ENCODE measurements around the gene PLXNA4. TPM values are rescaled to one million over a fixed set of nuclear protein-coding genes. Genes with fewer than 3 reads are reported as not detected.

PLXNA4 gene
- total RNA-seq, 1 experiment from 2014 or later, result 0.81 TPM

DNA sequence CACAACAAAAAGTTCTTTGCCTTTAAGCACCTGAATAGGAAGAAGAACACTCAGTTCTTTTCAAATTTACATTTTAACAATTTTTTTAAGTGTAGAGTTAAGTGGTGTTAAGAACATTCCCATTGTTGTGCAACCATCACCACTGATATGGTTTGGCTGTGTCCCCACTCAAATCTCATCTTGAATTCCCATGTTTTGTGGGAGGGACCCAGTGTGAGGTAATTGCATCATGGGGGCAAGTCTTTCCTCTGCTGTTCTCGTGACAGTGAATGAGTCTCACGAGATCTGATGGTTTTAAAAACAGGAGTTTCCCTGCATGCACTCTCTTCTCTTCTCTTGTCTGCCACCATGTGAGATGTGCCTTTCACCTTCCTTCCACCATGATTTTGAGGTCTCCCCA is 155.7 kb downstream of the PLXNA4 start:
- Mint-ChIP-seq H3K27ac (no peak overlapping the region), H3K4me3 (no peak overlapping the region), H3K9me3 (peaks cover 13% of the 10 kb centered on the region), H3K36me3 (peaks cover 5% of the 10 kb centered on the region), H3K4me1 (peaks cover 17% of the 10 kb centered on the region), H3K27me3 (ENCODE audit: low read depth) (no peaks in the 10 kb centered on the region)
- ATAC-seq (no peak), DNase-seq (ENCODE audit: low spot score) (no peak)
- CTCF ChIA-PET, result no interaction called here
- POLR2A ChIA-PET, result no interaction called here
- no peak for TF ChIP-seq ESRRA (CRISPR knock-in tag; IDR thresholded peaks at IDR 0.05; ENCODE audit: borderline replicate concordance)

DNA sequence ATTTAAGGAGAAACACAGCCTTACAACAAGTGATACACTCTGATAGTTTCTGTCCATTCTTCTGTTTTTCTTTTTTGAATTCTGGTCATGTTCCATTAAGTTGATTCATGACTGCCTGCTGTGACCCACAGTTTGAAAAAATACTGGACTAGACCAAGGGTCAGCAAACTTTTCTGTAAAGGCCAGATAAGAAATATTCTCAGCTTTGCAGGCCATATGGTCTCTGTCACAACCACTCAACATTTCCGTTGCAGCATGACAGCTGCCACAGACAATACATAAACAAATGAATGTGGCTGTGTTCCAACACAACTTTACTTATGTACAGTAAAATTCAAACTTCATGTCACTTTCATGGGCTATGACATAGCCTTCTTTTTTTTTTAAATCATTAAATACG is 156.7 kb downstream of the PLXNA4 start:
- no peak for DNase-seq (ENCODE audit: low spot score)
- TF ChIP-seq, protein P1, sequence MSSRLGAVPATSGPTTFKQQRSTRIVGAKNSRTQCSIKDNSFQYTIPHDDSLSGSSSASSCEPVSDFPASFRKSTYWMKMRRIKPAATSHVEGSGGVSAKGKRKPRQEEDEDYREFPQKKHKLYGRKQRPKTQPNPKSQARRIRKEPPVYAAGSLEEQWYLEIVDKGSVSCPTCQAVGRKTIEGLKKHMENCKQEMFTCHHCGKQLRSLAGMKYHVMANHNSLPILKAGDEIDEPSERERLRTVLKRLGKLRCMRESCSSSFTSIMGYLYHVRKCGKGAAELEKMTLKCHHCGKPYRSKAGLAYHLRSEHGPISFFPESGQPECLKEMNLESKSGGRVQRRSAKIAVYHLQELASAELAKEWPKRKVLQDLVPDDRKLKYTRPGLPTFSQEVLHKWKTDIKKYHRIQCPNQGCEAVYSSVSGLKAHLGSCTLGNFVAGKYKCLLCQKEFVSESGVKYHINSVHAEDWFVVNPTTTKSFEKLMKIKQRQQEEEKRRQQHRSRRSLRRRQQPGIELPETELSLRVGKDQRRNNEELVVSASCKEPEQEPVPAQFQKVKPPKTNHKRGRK (CRISPR knock-in tag; IDR thresholded peaks at IDR 0.05; ENCODE audit: borderline replicate concordance), result no peak
- TF ChIP-seq, protein P2, sequence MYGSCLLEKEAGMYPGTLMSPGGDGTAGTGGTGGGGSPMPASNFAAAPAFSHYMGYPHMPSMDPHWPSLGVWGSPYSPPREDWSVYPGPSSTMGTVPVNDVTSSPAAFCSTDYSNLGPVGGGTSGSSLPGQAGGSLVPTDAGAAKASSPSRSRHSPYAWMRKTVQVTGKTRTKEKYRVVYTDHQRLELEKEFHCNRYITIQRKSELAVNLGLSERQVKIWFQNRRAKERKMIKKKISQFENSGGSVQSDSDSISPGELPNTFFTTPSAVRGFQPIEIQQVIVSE (CRISPR knock-in tag; IDR thresholded peaks at IDR 0.05; ENCODE audit: borderline replicate concordance), result no peak
- TF ChIP-seq SMAD3 (CRISPR knock-in tag; IDR thresholded peaks at IDR 0.05; ENCODE audit: borderline replicate concordance) (no peak), NFYB (CRISPR knock-in tag; conservative IDR thresholded peaks at IDR 0.05; ENCODE audit: low read depth) (no peak), NFATC4 (CRISPR knock-in tag; IDR thresholded peaks at IDR 0.05) (no peak)
- TF ChIP-seq, protein P3, sequence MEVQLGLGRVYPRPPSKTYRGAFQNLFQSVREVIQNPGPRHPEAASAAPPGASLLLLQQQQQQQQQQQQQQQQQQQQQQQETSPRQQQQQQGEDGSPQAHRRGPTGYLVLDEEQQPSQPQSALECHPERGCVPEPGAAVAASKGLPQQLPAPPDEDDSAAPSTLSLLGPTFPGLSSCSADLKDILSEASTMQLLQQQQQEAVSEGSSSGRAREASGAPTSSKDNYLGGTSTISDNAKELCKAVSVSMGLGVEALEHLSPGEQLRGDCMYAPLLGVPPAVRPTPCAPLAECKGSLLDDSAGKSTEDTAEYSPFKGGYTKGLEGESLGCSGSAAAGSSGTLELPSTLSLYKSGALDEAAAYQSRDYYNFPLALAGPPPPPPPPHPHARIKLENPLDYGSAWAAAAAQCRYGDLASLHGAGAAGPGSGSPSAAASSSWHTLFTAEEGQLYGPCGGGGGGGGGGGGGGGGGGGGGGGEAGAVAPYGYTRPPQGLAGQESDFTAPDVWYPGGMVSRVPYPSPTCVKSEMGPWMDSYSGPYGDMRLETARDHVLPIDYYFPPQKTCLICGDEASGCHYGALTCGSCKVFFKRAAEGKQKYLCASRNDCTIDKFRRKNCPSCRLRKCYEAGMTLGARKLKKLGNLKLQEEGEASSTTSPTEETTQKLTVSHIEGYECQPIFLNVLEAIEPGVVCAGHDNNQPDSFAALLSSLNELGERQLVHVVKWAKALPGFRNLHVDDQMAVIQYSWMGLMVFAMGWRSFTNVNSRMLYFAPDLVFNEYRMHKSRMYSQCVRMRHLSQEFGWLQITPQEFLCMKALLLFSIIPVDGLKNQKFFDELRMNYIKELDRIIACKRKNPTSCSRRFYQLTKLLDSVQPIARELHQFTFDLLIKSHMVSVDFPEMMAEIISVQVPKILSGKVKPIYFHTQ (CRISPR knock-in tag; IDR thresholded peaks at IDR 0.05), result no peak
- TF ChIP-seq, protein P4, sequence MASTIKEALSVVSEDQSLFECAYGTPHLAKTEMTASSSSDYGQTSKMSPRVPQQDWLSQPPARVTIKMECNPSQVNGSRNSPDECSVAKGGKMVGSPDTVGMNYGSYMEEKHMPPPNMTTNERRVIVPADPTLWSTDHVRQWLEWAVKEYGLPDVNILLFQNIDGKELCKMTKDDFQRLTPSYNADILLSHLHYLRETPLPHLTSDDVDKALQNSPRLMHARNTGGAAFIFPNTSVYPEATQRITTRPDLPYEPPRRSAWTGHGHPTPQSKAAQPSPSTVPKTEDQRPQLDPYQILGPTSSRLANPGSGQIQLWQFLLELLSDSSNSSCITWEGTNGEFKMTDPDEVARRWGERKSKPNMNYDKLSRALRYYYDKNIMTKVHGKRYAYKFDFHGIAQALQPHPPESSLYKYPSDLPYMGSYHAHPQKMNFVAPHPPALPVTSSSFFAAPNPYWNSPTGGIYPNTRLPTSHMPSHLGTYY (CRISPR knock-in tag; IDR thresholded peaks at IDR 0.05), result no peak
- TF ChIP-seq, protein P5, sequence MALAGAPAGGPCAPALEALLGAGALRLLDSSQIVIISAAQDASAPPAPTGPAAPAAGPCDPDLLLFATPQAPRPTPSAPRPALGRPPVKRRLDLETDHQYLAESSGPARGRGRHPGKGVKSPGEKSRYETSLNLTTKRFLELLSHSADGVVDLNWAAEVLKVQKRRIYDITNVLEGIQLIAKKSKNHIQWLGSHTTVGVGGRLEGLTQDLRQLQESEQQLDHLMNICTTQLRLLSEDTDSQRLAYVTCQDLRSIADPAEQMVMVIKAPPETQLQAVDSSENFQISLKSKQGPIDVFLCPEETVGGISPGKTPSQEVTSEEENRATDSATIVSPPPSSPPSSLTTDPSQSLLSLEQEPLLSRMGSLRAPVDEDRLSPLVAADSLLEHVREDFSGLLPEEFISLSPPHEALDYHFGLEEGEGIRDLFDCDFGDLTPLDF (CRISPR knock-in tag; IDR thresholded peaks at IDR 0.05), result no peak
- TF ChIP-seq, protein P6, sequence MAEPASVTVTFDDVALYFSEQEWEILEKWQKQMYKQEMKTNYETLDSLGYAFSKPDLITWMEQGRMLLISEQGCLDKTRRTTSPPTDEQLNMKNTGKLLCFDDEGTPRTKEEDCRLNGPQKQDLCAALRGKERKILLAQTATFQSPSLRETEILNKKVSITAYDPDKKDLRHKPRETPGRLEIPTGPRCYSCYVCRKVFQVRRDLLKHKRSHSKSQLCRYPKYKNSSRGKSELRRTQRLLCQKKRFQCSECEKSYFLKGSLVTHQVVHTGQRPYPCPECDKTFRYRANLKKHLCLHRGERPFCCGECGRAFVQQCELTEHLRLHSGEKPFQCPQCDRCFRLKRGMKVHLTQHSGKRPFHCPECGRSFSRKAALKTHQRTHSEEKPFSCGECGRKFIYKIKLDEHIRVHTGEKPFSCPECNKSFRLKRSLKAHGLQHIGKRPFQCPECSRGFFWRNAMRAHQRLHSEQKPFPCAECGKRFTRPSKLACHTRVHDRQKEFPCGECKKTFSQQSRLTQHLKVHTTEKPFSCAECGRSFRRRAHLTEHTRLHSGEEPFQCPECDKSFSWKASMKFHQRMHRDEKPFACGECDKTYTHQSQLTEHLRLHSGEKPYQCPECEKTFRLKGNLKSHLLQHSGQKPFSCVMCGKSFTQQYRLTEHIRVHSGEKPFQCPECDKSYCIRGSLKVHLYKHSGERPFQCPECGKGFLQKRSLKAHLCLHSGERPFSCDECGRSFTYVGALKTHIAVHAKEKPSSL (CRISPR knock-in tag; conservative IDR thresholded peaks at IDR 0.05), result no peak
- no peaks in the 10 kb centered on the region for H3K27me3 Mint-ChIP-seq (ENCODE audit: low read depth)
- H3K9me3 Mint-ChIP-seq, result peaks cover 13% of the 10 kb centered on the region
- ATAC-seq, result no peak
- no peak overlapping the region for H3K4me3 Mint-ChIP-seq
- peaks cover 8% of the 10 kb centered on the region for H3K4me1 Mint-ChIP-seq
- CTCF ChIA-PET, result no interaction called here
- POLR2A ChIA-PET, result no interaction called here
- peaks cover 5% of the 10 kb centered on the region for H3K36me3 Mint-ChIP-seq
- H3K27ac Mint-ChIP-seq, result no peak overlapping the region

DNA sequence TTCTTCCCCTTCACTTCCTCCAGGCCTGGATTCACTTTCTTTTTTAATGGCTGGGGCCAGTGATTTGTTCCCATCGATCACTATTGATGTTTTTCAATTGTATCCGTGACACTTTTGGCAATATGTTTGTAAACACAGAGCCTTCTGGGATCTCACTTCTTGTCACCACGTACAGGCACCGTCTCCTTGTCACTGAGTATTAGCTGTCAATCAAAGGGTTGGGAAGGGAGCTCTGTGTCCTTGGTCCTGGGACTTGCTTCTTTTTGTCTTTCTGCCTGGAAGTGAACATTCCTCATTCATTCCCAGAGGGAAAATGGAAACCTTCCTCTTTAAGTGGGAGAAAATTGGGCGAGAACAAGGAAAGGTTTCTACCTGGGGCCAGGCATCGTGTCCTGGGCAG is 157.4 kb downstream of the PLXNA4 start:
- Mint-ChIP-seq H3K27ac (no peak overlapping the region), H3K4me1 (peaks cover 3% of the 10 kb centered on the region), H3K27me3 (ENCODE audit: low read depth) (no peaks in the 10 kb centered on the region), H3K9me3 (peaks cover 13% of the 10 kb centered on the region), H3K36me3 (peaks cover 5% of the 10 kb centered on the region), H3K4me3 (no peak overlapping the region)
- CTCF ChIA-PET, result no interaction called here
- no peak for ATAC-seq
- POLR2A ChIA-PET, result no interaction called here
- DNase-seq (ENCODE audit: low spot score), result no peak
- TF ChIP-seq RELA (CRISPR knock-in tag; IDR thresholded peaks at IDR 0.05; ENCODE audit: borderline replicate concordance) (no peak), GABPB1 (CRISPR knock-in tag; IDR thresholded peaks at IDR 0.05) (no peak), ZNF219 (CRISPR knock-in tag; IDR thresholded peaks at IDR 0.05; ENCODE audit: borderline replicate concordance) (no peak), IRF2 (CRISPR knock-in tag; IDR thresholded peaks at IDR 0.05; ENCODE audit: borderline replicate concordance, low read depth) (no peak), TEAD4 (CRISPR knock-in tag; IDR thresholded peaks at IDR 0.05) (no peak), ZNF416 (CRISPR knock-in tag; IDR thresholded peaks at IDR 0.05) (no peak), NR1H2 (CRISPR knock-in tag; IDR thresholded peaks at IDR 0.05) (no peak), FOXJ3 (CRISPR knock-in tag; IDR thresholded peaks at IDR 0.05; ENCODE audit: borderline replicate concordance) (no peak)
- TF ChIP-seq, protein P7, sequence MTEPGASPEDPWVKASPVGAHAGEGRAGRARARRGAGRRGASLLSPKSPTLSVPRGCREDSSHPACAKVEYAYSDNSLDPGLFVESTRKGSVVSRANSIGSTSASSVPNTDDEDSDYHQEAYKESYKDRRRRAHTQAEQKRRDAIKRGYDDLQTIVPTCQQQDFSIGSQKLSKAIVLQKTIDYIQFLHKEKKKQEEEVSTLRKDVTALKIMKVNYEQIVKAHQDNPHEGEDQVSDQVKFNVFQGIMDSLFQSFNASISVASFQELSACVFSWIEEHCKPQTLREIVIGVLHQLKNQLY (CRISPR knock-in tag; IDR thresholded peaks at IDR 0.05), result no peak
- TF ChIP-seq, protein P8, sequence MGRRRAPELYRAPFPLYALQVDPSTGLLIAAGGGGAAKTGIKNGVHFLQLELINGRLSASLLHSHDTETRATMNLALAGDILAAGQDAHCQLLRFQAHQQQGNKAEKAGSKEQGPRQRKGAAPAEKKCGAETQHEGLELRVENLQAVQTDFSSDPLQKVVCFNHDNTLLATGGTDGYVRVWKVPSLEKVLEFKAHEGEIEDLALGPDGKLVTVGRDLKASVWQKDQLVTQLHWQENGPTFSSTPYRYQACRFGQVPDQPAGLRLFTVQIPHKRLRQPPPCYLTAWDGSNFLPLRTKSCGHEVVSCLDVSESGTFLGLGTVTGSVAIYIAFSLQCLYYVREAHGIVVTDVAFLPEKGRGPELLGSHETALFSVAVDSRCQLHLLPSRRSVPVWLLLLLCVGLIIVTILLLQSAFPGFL (CRISPR knock-in tag; IDR thresholded peaks at IDR 0.05; ENCODE audit: borderline replicate concordance), result no peak

Measured in WTC11 (cell line).